AG04450 (cell line): ENCODE results near the gene C4orf33. TPM values are rescaled to one million over a fixed set of nuclear protein-coding genes. Genes with fewer than 3 reads are reported as not detected.

Source experiments
- CTCF ChIA-PET: fragments of 300-600, 350-600 bp; formaldehyde crosslinking; extraction: SDS; loops from one replicate; lab custom pipeline; 2022; ENCODE audit warnings: antibody characterized with exemption, inconsistent platforms; lab: Charles Lee
- POLR2A ChIA-PET: fragments of 350-600 bp; formaldehyde crosslinking; extraction: SDS; loops from one replicate; lab custom pipeline; 2021; ENCODE audit warnings: antibody characterized with exemption, inconsistent platforms; lab: Yijun Ruan, JAX
- DNase-seq: peaks from one replicate; pipeline ENCODE4 v3.0.0-alpha.2; 2011; ENCODE audit warnings: low read depth, low spot score
- H3K27ac ChIP-seq: one replicate; pipeline ENCODE4 v1.5.1; 2012; ENCODE audit warnings: low read depth, low read length, control low read depth
- H3K27me3 ChIP-seq: one replicate; pipeline ENCODE4 v1.6.0; 2012; ENCODE audit warnings: low read length; ENCODE audit not compliant: control insufficient read depth, insufficient read depth
- H3K4me3 ChIP-seq: 2 replicates; pipeline ENCODE4 v1.5.1; 2011; ENCODE audit warnings: mild to moderate bottlenecking, low read depth, low read length, control low read depth
- H3K9me3 ChIP-seq: 2 replicates; pipeline ENCODE4 v1.5.1; 2012; ENCODE audit warnings: low read length; ENCODE audit not compliant: control insufficient read depth, insufficient read depth
- polyA plus RNA-seq: library from polyadenylated mRNA; depleted of rRNA; stranded (reverse); fragments of >200 nt; gene quantifications from 2 replicates; pipeline ENCODE4 v1.2.3, GENCODE V29; 2011
- TF ChIP-seq, protein P1 (sequence below): IDR thresholded peaks from 2 replicates; pipeline ENCODE4 v1.5.1; 2011; ENCODE audit warnings: low read depth, low read length, control low read depth, inconsistent platforms

C4orf33 gene
- polyA plus RNA-seq, 1 experiment, result 11.9 TPM

- POLR2A ChIA-PET, result no interaction called here
- H3K27me3 ChIP-seq, result no peaks in the 10 kb centered on the region
- no peak for DNase-seq
- CTCF ChIA-PET, result no interaction called here
- TF ChIP-seq, protein P1, sequence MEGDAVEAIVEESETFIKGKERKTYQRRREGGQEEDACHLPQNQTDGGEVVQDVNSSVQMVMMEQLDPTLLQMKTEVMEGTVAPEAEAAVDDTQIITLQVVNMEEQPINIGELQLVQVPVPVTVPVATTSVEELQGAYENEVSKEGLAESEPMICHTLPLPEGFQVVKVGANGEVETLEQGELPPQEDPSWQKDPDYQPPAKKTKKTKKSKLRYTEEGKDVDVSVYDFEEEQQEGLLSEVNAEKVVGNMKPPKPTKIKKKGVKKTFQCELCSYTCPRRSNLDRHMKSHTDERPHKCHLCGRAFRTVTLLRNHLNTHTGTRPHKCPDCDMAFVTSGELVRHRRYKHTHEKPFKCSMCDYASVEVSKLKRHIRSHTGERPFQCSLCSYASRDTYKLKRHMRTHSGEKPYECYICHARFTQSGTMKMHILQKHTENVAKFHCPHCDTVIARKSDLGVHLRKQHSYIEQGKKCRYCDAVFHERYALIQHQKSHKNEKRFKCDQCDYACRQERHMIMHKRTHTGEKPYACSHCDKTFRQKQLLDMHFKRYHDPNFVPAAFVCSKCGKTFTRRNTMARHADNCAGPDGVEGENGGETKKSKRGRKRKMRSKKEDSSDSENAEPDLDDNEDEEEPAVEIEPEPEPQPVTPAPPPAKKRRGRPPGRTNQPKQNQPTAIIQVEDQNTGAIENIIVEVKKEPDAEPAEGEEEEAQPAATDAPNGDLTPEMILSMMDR, result no peak
- H3K4me3 ChIP-seq, result no peak overlapping the region
- no peak overlapping the region for H3K27ac ChIP-seq
- no peaks in the 10 kb centered on the region for H3K9me3 ChIP-seq
Measured at GRCh38 chr4:129138810-129139496, 43.0 kb downstream of the C4orf33 start.

DNA sequence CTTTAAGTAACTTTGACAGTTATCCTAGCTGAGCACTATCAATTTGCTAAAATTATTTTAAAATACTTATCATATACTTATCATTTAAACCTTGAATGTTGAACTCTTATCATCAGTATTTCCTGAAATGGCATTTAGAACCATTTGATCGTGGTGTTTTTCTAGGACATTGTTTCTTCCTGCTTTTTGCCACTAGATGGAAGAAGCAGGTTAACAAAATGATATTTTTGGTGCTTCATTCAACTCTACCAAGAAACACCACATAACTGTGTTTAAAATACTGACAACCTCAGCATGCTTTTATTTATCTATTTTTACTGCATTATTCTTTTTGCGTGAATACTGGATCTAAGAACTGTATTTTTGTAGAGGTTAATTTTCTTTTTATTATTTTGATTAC lies 44.6 kb downstream of the C4orf33 start:
- POLR2A ChIA-PET, result no interaction called here
- Histone ChIP-seq H3K27me3 (no peaks in the 10 kb centered on the region), H3K9me3 (no peaks in the 10 kb centered on the region), H3K4me3 (no peak overlapping the region), H3K27ac (no peak overlapping the region)
- TF ChIP-seq, protein P1, result no peak
- CTCF ChIA-PET, result no interaction called here
- no peak for DNase-seq

DNA sequence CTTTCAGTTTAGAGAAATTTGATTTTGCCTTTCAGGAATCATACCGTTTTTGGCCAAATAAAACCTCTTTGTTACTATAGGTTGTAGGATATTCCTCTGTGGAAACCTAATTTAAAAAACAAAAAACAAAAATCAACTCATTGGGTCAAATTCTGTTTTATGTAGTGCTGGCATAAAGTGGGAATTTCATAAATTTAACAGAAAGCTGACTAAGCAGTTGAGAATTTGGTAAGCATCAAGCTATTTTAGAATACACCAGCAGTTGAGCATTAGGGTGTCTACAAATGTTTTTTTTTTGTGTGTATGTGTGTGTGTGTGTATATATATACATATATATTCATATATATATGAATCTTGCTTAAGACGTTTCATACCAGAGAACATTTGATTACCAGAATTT lies 47.4 kb downstream of the C4orf33 start:
- TF ChIP-seq, protein P1, result no peak
- ChIA-PET POLR2A (no interaction called here), CTCF (no interaction called here)
- H3K27me3 ChIP-seq, result no peaks in the 10 kb centered on the region
- no peak overlapping the region for H3K27ac ChIP-seq
- no peak for DNase-seq
- no peaks in the 10 kb centered on the region for H3K9me3 ChIP-seq
- no peak overlapping the region for H3K4me3 ChIP-seq

- CTCF ChIA-PET, result no interaction called here
- no peak for DNase-seq
- POLR2A ChIA-PET, result no interaction called here
- TF ChIP-seq, protein P1, result no peak
- Histone ChIP-seq H3K9me3 (no peaks in the 10 kb centered on the region), H3K27me3 (no peaks in the 10 kb centered on the region), H3K27ac (no peak overlapping the region), H3K4me3 (no peak overlapping the region)
Measured at GRCh38 chr4:129144755-129145206, 48.8 kb downstream of the C4orf33 start.

GRCh38 chr4:129145222-129145730 lies 49.3 kb downstream of the C4orf33 start:
- no peaks in the 10 kb centered on the region for H3K27me3 ChIP-seq
- no peak for DNase-seq
- H3K4me3 ChIP-seq, result no peak overlapping the region
- H3K9me3 ChIP-seq, result no peaks in the 10 kb centered on the region
- POLR2A ChIA-PET, result no interaction called here
- CTCF ChIA-PET, result interaction anchor here (1.3 kb wide), 1 partner anchor 9 kb away, joined by 4 read pairs; no protein-coding TSS in a partner anchor
- H3K27ac ChIP-seq, result no peak overlapping the region
- TF ChIP-seq, protein P1, result no peak
